Measurements from ENCODE around the gene C19orf73. TPM values are rescaled to one million over a fixed set of nuclear protein-coding genes. Genes with fewer than 3 reads are reported as not detected.

Gene C19orf73
- total RNA-seq, 1 experiment from 2014 or later, result 1.4 TPM

GRCh38 chr19:49101160-49101559 is 17.8 kb downstream of the C19orf73 start:
- CTCF ChIA-PET, result no interaction called here

DNA sequence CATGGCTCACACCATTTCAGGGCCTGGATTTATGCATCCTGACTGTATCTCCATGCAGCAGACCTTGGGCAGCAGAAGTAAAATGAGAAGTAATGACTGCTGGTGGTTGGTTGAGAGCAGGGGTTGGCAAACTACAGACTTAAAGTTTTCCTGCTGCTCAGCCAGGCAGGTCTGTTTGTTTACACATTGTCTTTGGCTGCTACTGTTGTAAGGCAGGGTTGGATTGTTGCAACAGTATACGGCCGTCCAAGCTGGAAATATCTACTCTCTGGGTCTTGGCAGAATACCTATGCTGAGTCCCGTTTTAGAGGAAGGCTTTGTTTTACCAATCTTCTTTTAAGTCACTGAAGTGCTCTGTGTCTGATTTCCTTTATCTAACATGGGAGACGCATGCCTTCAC is 20.1 kb downstream of the C19orf73 start:
- ATAC-seq (no peak), DNase-seq (ENCODE audit: low read depth, low spot score) (no peak)
- no TSS peak for BruUV-seq (replicated peaks)
- intact Hi-C loops (cut with micrococcal nuclease; ENCODE audit: unreplicated experiment), result loop anchor here (5.0 kb wide), 1 partner anchor 109 kb away; no protein-coding TSS in a partner anchor
- Histone ChIP-seq H3K27me3 (ENCODE audit: control insufficient read depth, insufficient read depth, low read length) (no peaks in the 10 kb centered on the region), H3K9me3 (ENCODE audit: control insufficient read depth, insufficient read depth, low read depth, low read length) (no peaks in the 10 kb centered on the region), H3K36me3 (ENCODE audit: control insufficient read depth, insufficient read depth, low read length) (peaks cover 15% of the 10 kb centered on the region), H3K27ac (ENCODE audit: low read length) (no peak overlapping the region), H3K4me1 (ENCODE audit: control insufficient read depth, insufficient read depth, low read length) (peaks cover 6% of the 10 kb centered on the region), H3K4me3 (ENCODE audit: low read depth in 2 of 2, low read length in 2 of 2) (no peak overlapping the region)
- in situ Hi-C loops (cut with HindIII; ENCODE audit: low pct_unique_long_range_greater_than_20kb, low sequenced_read_pairs), result no loop called here
- no peak for TF ChIP-seq SIN3A (IDR thresholded peaks at IDR 0.05; ENCODE audit: borderline replicate concordance, insufficient read depth, low read depth, low read length)
- TF ChIP-seq TCF7L2 (IDR thresholded peaks at IDR 0.05; ENCODE audit: low read depth, low read length), result no peak
- TF ChIP-seq CTCF (IDR thresholded peaks at IDR 0.05), result no peak
- TF ChIP-seq, protein P1, sequence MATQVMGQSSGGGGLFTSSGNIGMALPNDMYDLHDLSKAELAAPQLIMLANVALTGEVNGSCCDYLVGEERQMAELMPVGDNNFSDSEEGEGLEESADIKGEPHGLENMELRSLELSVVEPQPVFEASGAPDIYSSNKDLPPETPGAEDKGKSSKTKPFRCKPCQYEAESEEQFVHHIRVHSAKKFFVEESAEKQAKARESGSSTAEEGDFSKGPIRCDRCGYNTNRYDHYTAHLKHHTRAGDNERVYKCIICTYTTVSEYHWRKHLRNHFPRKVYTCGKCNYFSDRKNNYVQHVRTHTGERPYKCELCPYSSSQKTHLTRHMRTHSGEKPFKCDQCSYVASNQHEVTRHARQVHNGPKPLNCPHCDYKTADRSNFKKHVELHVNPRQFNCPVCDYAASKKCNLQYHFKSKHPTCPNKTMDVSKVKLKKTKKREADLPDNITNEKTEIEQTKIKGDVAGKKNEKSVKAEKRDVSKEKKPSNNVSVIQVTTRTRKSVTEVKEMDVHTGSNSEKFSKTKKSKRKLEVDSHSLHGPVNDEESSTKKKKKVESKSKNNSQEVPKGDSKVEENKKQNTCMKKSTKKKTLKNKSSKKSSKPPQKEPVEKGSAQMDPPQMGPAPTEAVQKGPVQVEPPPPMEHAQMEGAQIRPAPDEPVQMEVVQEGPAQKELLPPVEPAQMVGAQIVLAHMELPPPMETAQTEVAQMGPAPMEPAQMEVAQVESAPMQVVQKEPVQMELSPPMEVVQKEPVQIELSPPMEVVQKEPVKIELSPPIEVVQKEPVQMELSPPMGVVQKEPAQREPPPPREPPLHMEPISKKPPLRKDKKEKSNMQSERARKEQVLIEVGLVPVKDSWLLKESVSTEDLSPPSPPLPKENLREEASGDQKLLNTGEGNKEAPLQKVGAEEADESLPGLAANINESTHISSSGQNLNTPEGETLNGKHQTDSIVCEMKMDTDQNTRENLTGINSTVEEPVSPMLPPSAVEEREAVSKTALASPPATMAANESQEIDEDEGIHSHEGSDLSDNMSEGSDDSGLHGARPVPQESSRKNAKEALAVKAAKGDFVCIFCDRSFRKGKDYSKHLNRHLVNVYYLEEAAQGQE (IDR thresholded peaks at IDR 0.05; ENCODE audit: insufficient read depth in 1 of 2, low read depth in 2 of 2, low read length in 1 of 2), result no peak
- TF ChIP-seq POLR2AphosphoS5 (IDR thresholded peaks at IDR 0.05; ENCODE audit: low read depth, low read length), result no peak
- CTCF ChIA-PET, result no interaction called here
- POLR2A ChIA-PET, result no interaction called here

More at GRCh38 chr19:49101160-49101559, 17.8 kb downstream of the C19orf73 start:
- H3K27ac ChIP-seq (ENCODE audit: low read length), result no peak overlapping the region
- intact Hi-C loops (cut with micrococcal nuclease; ENCODE audit: unreplicated experiment) (no loop called here), in situ Hi-C loops (cut with HindIII; ENCODE audit: low pct_unique_long_range_greater_than_20kb, low sequenced_read_pairs) (no loop called here)
- ATAC-seq, result no peak
- no peak overlapping the region for H3K4me3 ChIP-seq (ENCODE audit: low read depth in 2 of 2, low read length in 2 of 2)
- no TSS peak for BruUV-seq (replicated peaks)
- TF ChIP-seq SIN3A (IDR thresholded peaks at IDR 0.05; ENCODE audit: borderline replicate concordance, insufficient read depth, low read depth, low read length) (no peak), CTCF (IDR thresholded peaks at IDR 0.05) (no peak), POLR2AphosphoS5 (IDR thresholded peaks at IDR 0.05; ENCODE audit: low read depth, low read length) (no peak), TCF7L2 (IDR thresholded peaks at IDR 0.05; ENCODE audit: low read depth, low read length) (no peak)
- TF ChIP-seq, protein P1 (IDR thresholded peaks at IDR 0.05; ENCODE audit: insufficient read depth in 1 of 2, low read depth in 2 of 2, low read length in 1 of 2), result no peak
- H3K4me1 ChIP-seq (ENCODE audit: control insufficient read depth, insufficient read depth, low read length), result peaks cover 6% of the 10 kb centered on the region
- no peak for DNase-seq (ENCODE audit: low read depth, low spot score)
- H3K9me3 ChIP-seq (ENCODE audit: control insufficient read depth, insufficient read depth, low read depth, low read length), result no peaks in the 10 kb centered on the region
- H3K27me3 ChIP-seq (ENCODE audit: control insufficient read depth, insufficient read depth, low read length), result no peaks in the 10 kb centered on the region
- POLR2A ChIA-PET, result no interaction called here
- H3K36me3 ChIP-seq (ENCODE audit: control insufficient read depth, insufficient read depth, low read length), result peaks cover 13% of the 10 kb centered on the region
